ENCODE data around the gene CAPN8.

DNA sequence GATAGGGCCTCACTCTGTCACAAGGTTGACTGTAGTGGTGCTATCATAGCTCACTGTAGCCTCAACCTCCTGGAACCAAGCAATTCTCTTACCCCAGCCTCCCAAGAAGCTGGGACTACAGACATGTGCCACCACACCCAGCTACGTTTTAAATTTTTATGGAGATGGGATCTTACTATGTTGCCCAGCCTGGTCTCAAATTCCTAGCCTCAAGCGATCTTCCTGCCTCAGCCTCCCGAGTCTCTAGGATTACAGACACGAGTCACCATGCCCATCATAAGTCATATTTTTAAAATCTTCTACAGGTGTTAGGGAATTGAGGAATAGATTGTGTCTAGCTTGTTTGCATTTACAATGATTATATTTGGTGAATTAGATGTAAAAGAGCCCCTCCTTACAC is 145.3 kb downstream of the CAPN8 start:
- TF ChIP-seq, protein P1, sequence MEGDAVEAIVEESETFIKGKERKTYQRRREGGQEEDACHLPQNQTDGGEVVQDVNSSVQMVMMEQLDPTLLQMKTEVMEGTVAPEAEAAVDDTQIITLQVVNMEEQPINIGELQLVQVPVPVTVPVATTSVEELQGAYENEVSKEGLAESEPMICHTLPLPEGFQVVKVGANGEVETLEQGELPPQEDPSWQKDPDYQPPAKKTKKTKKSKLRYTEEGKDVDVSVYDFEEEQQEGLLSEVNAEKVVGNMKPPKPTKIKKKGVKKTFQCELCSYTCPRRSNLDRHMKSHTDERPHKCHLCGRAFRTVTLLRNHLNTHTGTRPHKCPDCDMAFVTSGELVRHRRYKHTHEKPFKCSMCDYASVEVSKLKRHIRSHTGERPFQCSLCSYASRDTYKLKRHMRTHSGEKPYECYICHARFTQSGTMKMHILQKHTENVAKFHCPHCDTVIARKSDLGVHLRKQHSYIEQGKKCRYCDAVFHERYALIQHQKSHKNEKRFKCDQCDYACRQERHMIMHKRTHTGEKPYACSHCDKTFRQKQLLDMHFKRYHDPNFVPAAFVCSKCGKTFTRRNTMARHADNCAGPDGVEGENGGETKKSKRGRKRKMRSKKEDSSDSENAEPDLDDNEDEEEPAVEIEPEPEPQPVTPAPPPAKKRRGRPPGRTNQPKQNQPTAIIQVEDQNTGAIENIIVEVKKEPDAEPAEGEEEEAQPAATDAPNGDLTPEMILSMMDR (IDR thresholded peaks at IDR 0.05; ENCODE audit: low read length): no peak
- TF ChIP-seq EZH2 (IDR thresholded peaks at IDR 0.05; ENCODE audit: borderline replicate concordance, low read length): no peak

Data from OCI-LY1 (cell line).